HEK293 (cell line): ENCODE measurements around the gene RPS19.
A peak's percentile ranks its signal among the peaks of the same experiment; 100 is the strongest.

Experiments used
- CTCF ChIA-PET: fragments of 350-600 bp; formaldehyde crosslinking; extraction: SDS; loops from one replicate; lab custom pipeline; 2021; ENCODE audit warnings: antibody characterized with exemption; lab: Yijun Ruan, JAX
- POLR2A ChIA-PET: fragments of 300-600 bp; formaldehyde crosslinking; extraction: SDS; loops from one replicate; lab custom pipeline; 2020; ENCODE audit warnings: antibody characterized with exemption, inconsistent platforms; lab: Yijun Ruan, JAX
- H3K27ac ChIP-seq: fragments of 200-500 bp; sonication (Bioruptor generic); 2 replicates; pipeline ENCODE4 v1.5.1; 2014; ENCODE audit warnings: low read depth, low read length, control low read depth, inconsistent platforms; ENCODE audit errors: extremely low read depth
- H3K36me3 ChIP-seq, 2 experiments: fragments of 200-500 bp in 1 of 2; sonication (Bioruptor generic) in 1 of 2; 1 replicate in 1 of 2; 2 replicates in 1 of 2; pipeline ENCODE4 v1.5.1; 2014 to 2017; ENCODE audit warnings: inconsistent platforms in 2 of 2, low read length in 2 of 2; ENCODE audit not compliant: control insufficient read depth in 2 of 2, insufficient read depth in 1 of 2
- H3K4me1 ChIP-seq: fragments of 200-500 bp; sonication (Bioruptor generic); 2 replicates; pipeline ENCODE4 v1.5.1; 2014; ENCODE audit warnings: mild to moderate bottlenecking, low read length, inconsistent platforms; ENCODE audit not compliant: control insufficient read depth, insufficient read depth
- H3K4me3 ChIP-seq: 2 replicates; pipeline ENCODE4 v1.5.1; 2011; ENCODE audit warnings: low read depth, mild to moderate bottlenecking, control low read depth, low read length, moderate library complexity
- H3K9me3 ChIP-seq: fragments of 200-500 bp; sonication (Bioruptor generic); 2 replicates; pipeline ENCODE4 v1.5.1; 2014; ENCODE audit warnings: low read depth, low read length, inconsistent platforms; ENCODE audit not compliant: control insufficient read depth, insufficient read depth
- GFI1B ChIP-seq: fragments of 450-650 bp; formaldehyde crosslinking; IDR thresholded peaks from 2 replicates; pipeline ENCODE4 v1.5.1; 2016; ENCODE audit warnings: missing biosample characterization, missing genetic modification characterization
- GLI4 ChIP-seq: fragments of 450-650 bp; formaldehyde crosslinking; IDR thresholded peaks from 2 replicates; pipeline ENCODE4 v1.5.1; 2016; ENCODE audit warnings: missing biosample characterization, missing genetic modification characterization
- HOXC10 ChIP-seq: sonication (generic); formaldehyde crosslinking; IDR thresholded peaks from 2 replicates; pipeline ENCODE4 v1.8.1; 2023; ENCODE audit warnings: mild to moderate bottlenecking, missing genetic modification reagents
- KLF8 ChIP-seq: fragments of 450-650 bp; formaldehyde crosslinking; IDR thresholded peaks from 2 replicates; pipeline ENCODE4 v1.5.1; 2016; ENCODE audit warnings: missing biosample characterization, missing genetic modification characterization
- MZF1 ChIP-seq: fragments of 450-650 bp; formaldehyde crosslinking; IDR thresholded peaks from 2 replicates; pipeline ENCODE4 v1.5.1; 2017; ENCODE audit warnings: missing biosample characterization, missing genetic modification characterization, borderline replicate concordance
- SCRT1 ChIP-seq: fragments of 450-650 bp; formaldehyde crosslinking; IDR thresholded peaks from 2 replicates; pipeline ENCODE4 v1.5.1; 2016; ENCODE audit warnings: missing biosample characterization, missing genetic modification characterization, borderline replicate concordance
- SETDB1 ChIP-seq: IDR thresholded peaks from one replicate; pipeline ENCODE4 v1.6.1; 2017; ENCODE audit warnings: mild to moderate bottlenecking, low read length, moderate library complexity, mixed read lengths; ENCODE audit not compliant: insufficient read length
- ZFHX2 ChIP-seq: fragments of 450-650 bp; formaldehyde crosslinking; conservative IDR thresholded peaks from 2 replicates; pipeline ENCODE4 v1.5.1; 2016; ENCODE audit warnings: missing biosample characterization, missing genetic modification characterization
- ZNF10 ChIP-seq: fragments of 450-650 bp; formaldehyde crosslinking; IDR thresholded peaks from 2 replicates; pipeline ENCODE4 v1.5.1; 2017; ENCODE audit warnings: missing biosample characterization, missing genetic modification characterization
- ZNF155 ChIP-seq: fragments of 450-650 bp; formaldehyde crosslinking; IDR thresholded peaks from 2 replicates; pipeline ENCODE4 v1.5.1; 2016; ENCODE audit warnings: missing biosample characterization, missing genetic modification characterization
- ZNF202 ChIP-seq: fragments of 450-650 bp; formaldehyde crosslinking; IDR thresholded peaks from 2 replicates; pipeline ENCODE4 v1.5.1; 2016; ENCODE audit warnings: missing biosample characterization, missing genetic modification characterization, borderline replicate concordance
- ZNF214 ChIP-seq: fragments of 450-650 bp; formaldehyde crosslinking; IDR thresholded peaks from 2 replicates; pipeline ENCODE4 v1.5.1; 2017; ENCODE audit warnings: missing biosample characterization, mild to moderate bottlenecking, missing genetic modification characterization, borderline replicate concordance
- ZNF239 ChIP-seq: fragments of 450-650 bp; formaldehyde crosslinking; IDR thresholded peaks from 2 replicates; pipeline ENCODE4 v1.5.1; 2016; ENCODE audit warnings: missing biosample characterization, missing genetic modification characterization
- ZNF248 ChIP-seq: fragments of 450-650 bp; formaldehyde crosslinking; IDR thresholded peaks from 2 replicates; pipeline ENCODE4 v1.5.1; 2017; ENCODE audit warnings: missing biosample characterization, missing genetic modification characterization
- ZNF266 ChIP-seq: fragments of 450-650 bp; formaldehyde crosslinking; IDR thresholded peaks from 2 replicates; pipeline ENCODE4 v1.5.1; 2016; ENCODE audit warnings: missing biosample characterization, missing genetic modification characterization, low read depth
- ZNF311 ChIP-seq: fragments of 450-650 bp; formaldehyde crosslinking; IDR thresholded peaks from 2 replicates; pipeline ENCODE4 v1.5.1; 2017; ENCODE audit warnings: missing biosample characterization, missing genetic modification characterization, borderline replicate concordance
- ZNF366 ChIP-seq: fragments of 450-650 bp; formaldehyde crosslinking; conservative IDR thresholded peaks from 2 replicates; pipeline ENCODE4 v1.5.1; 2016; ENCODE audit warnings: missing biosample characterization, missing genetic modification characterization
- ZNF521 ChIP-seq: fragments of 450-650 bp; formaldehyde crosslinking; IDR thresholded peaks from 2 replicates; pipeline ENCODE4 v1.5.1; 2017; ENCODE audit warnings: missing biosample characterization, mild to moderate bottlenecking, missing genetic modification characterization
- ZNF544 ChIP-seq: fragments of 450-650 bp; formaldehyde crosslinking; IDR thresholded peaks from 2 replicates; pipeline ENCODE4 v1.5.0; 2017; ENCODE audit warnings: missing biosample characterization, missing genetic modification characterization
- ZNF549 ChIP-seq: fragments of 450-650 bp; IDR thresholded peaks from 2 replicates; pipeline ENCODE4 v1.5.1; 2018; ENCODE audit warnings: missing biosample characterization, missing genetic modification characterization, mild to moderate bottlenecking, inconsistent platforms, moderate library complexity
- ZNF585B ChIP-seq: fragments of 450-650 bp; formaldehyde crosslinking; IDR thresholded peaks from 2 replicates; pipeline ENCODE4 v1.5.1; 2016; ENCODE audit warnings: missing biosample characterization, missing genetic modification characterization
- ZNF707 ChIP-seq: fragments of 450-650 bp; formaldehyde crosslinking; IDR thresholded peaks from 2 replicates; pipeline ENCODE4 v1.5.1; 2016; ENCODE audit warnings: missing biosample characterization, missing genetic modification characterization
- ZNF747 ChIP-seq: fragments of 450-650 bp; formaldehyde crosslinking; IDR thresholded peaks from 2 replicates; pipeline ENCODE4 v1.5.1; 2016; ENCODE audit warnings: missing biosample characterization, missing genetic modification characterization
- ZNF768 ChIP-seq: fragments of 450-650 bp; formaldehyde crosslinking; IDR thresholded peaks from 2 replicates; pipeline ENCODE4 v1.5.1; 2018; ENCODE audit warnings: missing biosample characterization, mild to moderate bottlenecking, missing genetic modification characterization
- ZNF791 ChIP-seq: fragments of 450-650 bp; formaldehyde crosslinking; IDR thresholded peaks from 2 replicates; pipeline ENCODE4 v1.5.1; 2016; ENCODE audit warnings: missing biosample characterization, missing genetic modification characterization
- ZNF837 ChIP-seq: fragments of 450-650 bp; formaldehyde crosslinking; IDR thresholded peaks from 2 replicates; pipeline ENCODE4 v1.5.1; 2016; ENCODE audit warnings: missing biosample characterization, missing genetic modification characterization
- TF ChIP-seq, protein P1 (sequence below): fragments of 450-650 bp; formaldehyde crosslinking; IDR thresholded peaks from 2 replicates; pipeline ENCODE4 v1.5.1; 2016; ENCODE audit warnings: missing biosample characterization, missing genetic modification characterization, borderline replicate concordance
- TF ChIP-seq, protein P2 (sequence below): sonication (generic); formaldehyde crosslinking; IDR thresholded peaks from 2 replicates; pipeline ENCODE4 v1.8.1; 2022; ENCODE audit warnings: mild to moderate bottlenecking, moderate library complexity, missing genetic modification reagents
- TF ChIP-seq, protein P3 (sequence below): IDR thresholded peaks from 2 replicates; pipeline ENCODE4 v1.6.1; 2011; ENCODE audit warnings: mild to moderate bottlenecking, low read depth, low read length, borderline replicate concordance
- TF ChIP-seq, protein P4 (sequence below): fragments of 450-650 bp; formaldehyde crosslinking; IDR thresholded peaks from 2 replicates; pipeline ENCODE4 v1.5.1; 2017; ENCODE audit warnings: missing biosample characterization, missing genetic modification characterization

The RPS19 gene

DNA sequence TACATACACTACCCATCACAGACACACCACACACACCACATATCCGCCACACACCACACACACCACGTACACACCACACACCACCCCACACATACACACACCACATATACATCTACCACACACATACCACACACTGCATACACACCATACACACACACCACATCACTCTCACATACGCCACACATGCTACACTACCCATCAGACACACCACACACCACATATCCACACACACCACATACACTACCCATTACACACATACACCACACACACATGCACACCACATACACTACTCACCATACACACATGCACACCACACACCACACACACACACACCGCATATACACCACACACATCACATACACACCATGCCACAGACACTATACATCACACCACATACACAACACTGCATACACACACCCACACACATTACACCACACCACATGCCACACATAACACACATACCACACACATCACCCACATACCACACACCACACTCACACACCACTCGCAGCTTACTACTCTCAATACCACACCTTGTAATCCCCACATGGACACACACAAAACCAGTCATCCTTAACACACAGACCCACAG, 58.7 kb downstream of the RPS19 start:
- CTCF ChIA-PET = interaction anchor here (0.9 to 1.1 kb wide), 2 partner anchors 15 to 46 kb away, joined by 3 to 5 read pairs; no protein-coding TSS in a partner anchor
- POLR2A ChIA-PET = interaction anchor here (1.3 kb wide), 1 partner anchor 58 kb away, joined by 5 read pairs; the partner anchor contains the start of gene RPS19
- Histone ChIP-seq H3K36me3 (no peaks in the 10 kb centered on the region), H3K4me1 (no peaks in the 10 kb centered on the region), H3K27ac (no peak overlapping the region), H3K9me3 (no peaks in the 10 kb centered on the region), H3K4me3 (no peak overlapping the region)
- TF ChIP-seq ZNF214 = no peak
- TF ChIP-seq ZNF768 = no peak; the same call in 1 of the 2 replicates
- no peak for TF ChIP-seq GLI4 (tag by site-specific recombination)
- TF ChIP-seq ZNF202 (tag by site-specific recombination) = 0 out of 2 replicates have a peak, but pooled peaks have one; percentile 51
- no peak for TF ChIP-seq ZNF837
- no peak for TF ChIP-seq GFI1B (tag by site-specific recombination)
- TF ChIP-seq ZNF747 (tag by site-specific recombination) = 0 out of 2 replicates have a peak, but pooled peaks have one; percentile 78
- 0 out of 2 replicates have a peak, but pooled peaks have one; percentile 19 for TF ChIP-seq SCRT1 (tag by site-specific recombination)
- TF ChIP-seq, protein P1, sequence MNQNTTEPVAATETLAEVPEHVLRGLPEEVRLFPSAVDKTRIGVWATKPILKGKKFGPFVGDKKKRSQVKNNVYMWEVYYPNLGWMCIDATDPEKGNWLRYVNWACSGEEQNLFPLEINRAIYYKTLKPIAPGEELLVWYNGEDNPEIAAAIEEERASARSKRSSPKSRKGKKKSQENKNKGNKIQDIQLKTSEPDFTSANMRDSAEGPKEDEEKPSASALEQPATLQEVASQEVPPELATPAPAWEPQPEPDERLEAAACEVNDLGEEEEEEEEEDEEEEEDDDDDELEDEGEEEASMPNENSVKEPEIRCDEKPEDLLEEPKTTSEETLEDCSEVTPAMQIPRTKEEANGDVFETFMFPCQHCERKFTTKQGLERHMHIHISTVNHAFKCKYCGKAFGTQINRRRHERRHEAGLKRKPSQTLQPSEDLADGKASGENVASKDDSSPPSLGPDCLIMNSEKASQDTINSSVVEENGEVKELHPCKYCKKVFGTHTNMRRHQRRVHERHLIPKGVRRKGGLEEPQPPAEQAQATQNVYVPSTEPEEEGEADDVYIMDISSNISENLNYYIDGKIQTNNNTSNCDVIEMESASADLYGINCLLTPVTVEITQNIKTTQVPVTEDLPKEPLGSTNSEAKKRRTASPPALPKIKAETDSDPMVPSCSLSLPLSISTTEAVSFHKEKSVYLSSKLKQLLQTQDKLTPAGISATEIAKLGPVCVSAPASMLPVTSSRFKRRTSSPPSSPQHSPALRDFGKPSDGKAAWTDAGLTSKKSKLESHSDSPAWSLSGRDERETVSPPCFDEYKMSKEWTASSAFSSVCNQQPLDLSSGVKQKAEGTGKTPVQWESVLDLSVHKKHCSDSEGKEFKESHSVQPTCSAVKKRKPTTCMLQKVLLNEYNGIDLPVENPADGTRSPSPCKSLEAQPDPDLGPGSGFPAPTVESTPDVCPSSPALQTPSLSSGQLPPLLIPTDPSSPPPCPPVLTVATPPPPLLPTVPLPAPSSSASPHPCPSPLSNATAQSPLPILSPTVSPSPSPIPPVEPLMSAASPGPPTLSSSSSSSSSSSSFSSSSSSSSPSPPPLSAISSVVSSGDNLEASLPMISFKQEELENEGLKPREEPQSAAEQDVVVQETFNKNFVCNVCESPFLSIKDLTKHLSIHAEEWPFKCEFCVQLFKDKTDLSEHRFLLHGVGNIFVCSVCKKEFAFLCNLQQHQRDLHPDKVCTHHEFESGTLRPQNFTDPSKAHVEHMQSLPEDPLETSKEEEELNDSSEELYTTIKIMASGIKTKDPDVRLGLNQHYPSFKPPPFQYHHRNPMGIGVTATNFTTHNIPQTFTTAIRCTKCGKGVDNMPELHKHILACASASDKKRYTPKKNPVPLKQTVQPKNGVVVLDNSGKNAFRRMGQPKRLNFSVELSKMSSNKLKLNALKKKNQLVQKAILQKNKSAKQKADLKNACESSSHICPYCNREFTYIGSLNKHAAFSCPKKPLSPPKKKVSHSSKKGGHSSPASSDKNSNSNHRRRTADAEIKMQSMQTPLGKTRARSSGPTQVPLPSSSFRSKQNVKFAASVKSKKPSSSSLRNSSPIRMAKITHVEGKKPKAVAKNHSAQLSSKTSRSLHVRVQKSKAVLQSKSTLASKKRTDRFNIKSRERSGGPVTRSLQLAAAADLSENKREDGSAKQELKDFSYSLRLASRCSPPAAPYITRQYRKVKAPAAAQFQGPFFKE = no peak
- TF ChIP-seq ZNF239 = 0 out of 2 replicates have a peak, but pooled peaks have one; percentile 45
- TF ChIP-seq ZNF155 (tag by site-specific recombination) = 0 out of 2 replicates have a peak, but pooled peaks have one; percentile 11
- TF ChIP-seq ZFHX2 (tag by site-specific recombination) = peak; percentile 70
- TF ChIP-seq, protein P2, sequence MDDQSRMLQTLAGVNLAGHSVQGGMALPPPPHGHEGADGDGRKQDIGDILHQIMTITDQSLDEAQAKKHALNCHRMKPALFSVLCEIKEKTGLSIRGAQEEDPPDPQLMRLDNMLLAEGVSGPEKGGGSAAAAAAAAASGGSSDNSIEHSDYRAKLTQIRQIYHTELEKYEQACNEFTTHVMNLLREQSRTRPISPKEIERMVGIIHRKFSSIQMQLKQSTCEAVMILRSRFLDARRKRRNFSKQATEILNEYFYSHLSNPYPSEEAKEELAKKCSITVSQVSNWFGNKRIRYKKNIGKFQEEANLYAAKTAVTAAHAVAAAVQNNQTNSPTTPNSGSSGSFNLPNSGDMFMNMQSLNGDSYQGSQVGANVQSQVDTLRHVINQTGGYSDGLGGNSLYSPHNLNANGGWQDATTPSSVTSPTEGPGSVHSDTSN (CRISPR knock-in tag) = no peak
- TF ChIP-seq ZNF791 = peak; percentile 17; the same call in 1 of the 2 replicates
- TF ChIP-seq, protein P3, sequence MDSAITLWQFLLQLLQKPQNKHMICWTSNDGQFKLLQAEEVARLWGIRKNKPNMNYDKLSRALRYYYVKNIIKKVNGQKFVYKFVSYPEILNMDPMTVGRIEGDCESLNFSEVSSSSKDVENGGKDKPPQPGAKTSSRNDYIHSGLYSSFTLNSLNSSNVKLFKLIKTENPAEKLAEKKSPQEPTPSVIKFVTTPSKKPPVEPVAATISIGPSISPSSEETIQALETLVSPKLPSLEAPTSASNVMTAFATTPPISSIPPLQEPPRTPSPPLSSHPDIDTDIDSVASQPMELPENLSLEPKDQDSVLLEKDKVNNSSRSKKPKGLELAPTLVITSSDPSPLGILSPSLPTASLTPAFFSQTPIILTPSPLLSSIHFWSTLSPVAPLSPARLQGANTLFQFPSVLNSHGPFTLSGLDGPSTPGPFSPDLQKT = no peak
- no peak for TF ChIP-seq ZNF585B (tag by site-specific recombination)
- TF ChIP-seq ZNF549 (tag by site-specific recombination) = no peak
- no peak for TF ChIP-seq ZNF266 (tag by site-specific recombination)
- no peak for TF ChIP-seq SETDB1
- TF ChIP-seq MZF1 = no peak
- TF ChIP-seq ZNF521 (tag by site-specific recombination) = 0 out of 2 replicates have a peak, but pooled peaks have one; percentile 15
- 0 out of 2 replicates have a peak, but pooled peaks have one; percentile 11 for TF ChIP-seq ZNF248 (tag by site-specific recombination)
- peak; percentile 83; the same call in 1 of the 2 replicates for TF ChIP-seq ZNF311 (tag by site-specific recombination)
- TF ChIP-seq ZNF10 = no peak
- TF ChIP-seq HOXC10 (CRISPR knock-in tag) = no peak
- TF ChIP-seq KLF8 = no peak
- 0 out of 2 replicates have a peak, but pooled peaks have one; percentile 34 for TF ChIP-seq ZNF707 (tag by site-specific recombination)
- no peak for TF ChIP-seq ZNF366 (tag by site-specific recombination)
- TF ChIP-seq, protein P4, sequence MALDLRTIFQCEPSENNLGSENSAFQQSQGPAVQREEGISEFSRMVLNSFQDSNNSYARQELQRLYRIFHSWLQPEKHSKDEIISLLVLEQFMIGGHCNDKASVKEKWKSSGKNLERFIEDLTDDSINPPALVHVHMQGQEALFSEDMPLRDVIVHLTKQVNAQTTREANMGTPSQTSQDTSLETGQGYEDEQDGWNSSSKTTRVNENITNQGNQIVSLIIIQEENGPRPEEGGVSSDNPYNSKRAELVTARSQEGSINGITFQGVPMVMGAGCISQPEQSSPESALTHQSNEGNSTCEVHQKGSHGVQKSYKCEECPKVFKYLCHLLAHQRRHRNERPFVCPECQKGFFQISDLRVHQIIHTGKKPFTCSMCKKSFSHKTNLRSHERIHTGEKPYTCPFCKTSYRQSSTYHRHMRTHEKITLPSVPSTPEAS = no peak; the same call in none of the 2 replicates
- peak; percentile 61; the same call in 1 of the 2 replicates for TF ChIP-seq ZNF544 (tag by site-specific recombination)
